GM12878 (cell line): ENCODE data around the gene NDUFV2. TPM values are rescaled to one million over a fixed set of nuclear protein-coding genes. Genes with fewer than 3 reads are reported as not detected.

Source experiments
- ATAC-seq: fragments of 200-7000 bp; cut with Tn5 transposase; 3 replicates; pipeline ENCODE4 v1.9.1; 2020; ENCODE audit warnings: mild to moderate bottlenecking, moderate library complexity
- BruUV-seq: library from RNA; stranded (reverse); fragments of 400-500 nt; replicated peaks from 2 replicates; lab custom pipeline; 2021; lab: Mats Ljungman, UMichigan
- CTCF ChIA-PET: fragments of 300-600 bp; sonication (Branson Sonifier 250); formaldehyde crosslinking; extraction: SDS; loops from one replicate; lab custom pipeline; 2021; ENCODE audit warnings: inconsistent platforms; lab: Yijun Ruan, JAX
- POLR2A ChIA-PET: fragments of 350-600 bp; formaldehyde crosslinking; extraction: SDS; loops from one replicate; lab custom pipeline; 2021; ENCODE audit warnings: inconsistent platforms; lab: Charles Lee
- RAD21 ChIA-PET: fragments of 300-600 bp; sonication (Branson Sonifier 250); formaldehyde crosslinking; loops from one replicate; lab custom pipeline; 2023; ENCODE audit warnings: antibody characterized with exemption; ENCODE audit not compliant: unreplicated experiment; lab: Charles Lee
- SMC1A ChIA-PET: fragments of 300-600 bp; sonication (Branson Sonifier 250); formaldehyde crosslinking; loops from one replicate; lab custom pipeline; 2023; ENCODE audit not compliant: unreplicated experiment, uncharacterized antibody; lab: Charles Lee
- DNase-seq: peaks from one replicate; pipeline ENCODE4 v3.0.0-alpha.2; 2011; ENCODE audit warnings: low read depth, low spot score
- FAIRE-seq: peaks from 3 replicates; lab custom pipeline; 2011; peaks lifted over from hg19 to GRCh38; lab: Jason Lieb, UNC
- H2AFZ ChIP-seq: 2 replicates; pipeline ENCODE4 v1.6.0; 2011; ENCODE audit warnings: low read depth, low read length, control low read depth; ENCODE audit not compliant: control insufficient read depth
- H3K27ac ChIP-seq: 2 replicates; pipeline ENCODE4 v1.5.1; 2011; ENCODE audit warnings: control low read depth; ENCODE audit not compliant: control insufficient read depth, insufficient read depth
- H3K27me3 ChIP-seq, 2 experiments: replicated peaks in 1 of 2; 2 replicates each; pipeline versions ENCODE4 v1.6.0 to v1.6.1; 2011; ENCODE audit warnings: low read length in 1 of 2; ENCODE audit not compliant: control insufficient read depth in 2 of 2, insufficient read depth in 2 of 2
- H3K36me3 ChIP-seq, 2 experiments: 2 replicates each; pipeline ENCODE4 v1.5.1; 2011; ENCODE audit warnings: low read length in 1 of 2; ENCODE audit not compliant: control insufficient read depth in 2 of 2, insufficient read depth in 2 of 2
- H3K4me1 ChIP-seq: 2 replicates; pipeline ENCODE4 v1.6.1; 2011; ENCODE audit warnings: mild to moderate bottlenecking, low read length, moderate library complexity, mixed read lengths; ENCODE audit not compliant: control insufficient read depth, insufficient read depth
- H3K4me2 ChIP-seq: 2 replicates; pipeline ENCODE4 v1.6.0; 2011; ENCODE audit warnings: control low read depth; ENCODE audit not compliant: control insufficient read depth, insufficient read depth
- H3K4me3 ChIP-seq: fragments of 200-600 bp; sonication (generic); 2 replicates; pipeline ENCODE4 v1.5.1; 2016
- H3K79me2 ChIP-seq: 2 replicates; pipeline ENCODE4 v1.6.0; 2011; ENCODE audit warnings: low read length; ENCODE audit not compliant: control insufficient read depth, insufficient read depth
- H3K9ac ChIP-seq: 2 replicates; pipeline ENCODE4 v1.8.0; 2011; ENCODE audit warnings: low read length, control low read depth, mixed read lengths; ENCODE audit not compliant: control insufficient read depth, insufficient read depth
- H3K9me3 ChIP-seq: replicated peaks from 3 replicates; pipeline ENCODE4 v1.5.1; 2011; ENCODE audit warnings: mild to moderate bottlenecking, low read length; ENCODE audit not compliant: control insufficient read depth, insufficient read depth
- H4K20me1 ChIP-seq: 2 replicates; pipeline ENCODE4 v1.6.0; 2011; ENCODE audit not compliant: control insufficient read depth, insufficient read depth
- CHD2 ChIP-seq: IDR thresholded peaks from 2 replicates; pipeline ENCODE4 v1.6.1; 2011; ENCODE audit warnings: low read depth, low read length, improper control_type of control experiment, borderline replicate concordance
- EP300 ChIP-seq, 2 experiments: fragments of 150-350 bp in 1 of 2; IDR thresholded peaks; 2 replicates each; pipeline ENCODE4 v1.6.1; 2011 to 2012; ENCODE audit warnings: low read depth in 2 of 2, low read length in 2 of 2, borderline replicate concordance in 1 of 2, improper control_type of control experiment in 1 of 2, inconsistent platforms in 1 of 2; ENCODE audit not compliant: control insufficient read depth in 1 of 2
- ETV6 ChIP-seq, 2 experiments: fragments of 450-650 bp in 1 of 2; IDR thresholded peaks in 1 of 2; conservative IDR thresholded peaks in 1 of 2; 2 replicates each; pipeline ENCODE4 v1.6.1; 2014; ENCODE audit warnings: antibody characterized with exemption in 1 of 2, borderline replicate concordance in 1 of 2, low read depth in 1 of 2, mild to moderate bottlenecking in 1 of 2, moderate library complexity in 1 of 2
- HDGF ChIP-seq: fragments of 450-650 bp; IDR thresholded peaks from 2 replicates; pipeline ENCODE4 v1.6.1; 2016; ENCODE audit warnings: antibody characterized with exemption
- HSF1 ChIP-seq: fragments of 150-350 bp; IDR thresholded peaks from 2 replicates; pipeline ENCODE4 v1.6.1; 2014; ENCODE audit warnings: mild to moderate bottlenecking, low read depth, low read length
- JUNB ChIP-seq: IDR thresholded peaks from 2 replicates; pipeline ENCODE4 v1.6.1; 2016; ENCODE audit warnings: antibody characterized with exemption, mild to moderate bottlenecking
- NFYA ChIP-seq: IDR thresholded peaks from 2 replicates; pipeline ENCODE4 v1.6.1; 2011; ENCODE audit warnings: low read depth, mild to moderate bottlenecking, low read length, improper control_type of control experiment, borderline replicate concordance
- NFYB ChIP-seq: IDR thresholded peaks from 2 replicates; pipeline ENCODE4 v1.6.1; 2011; ENCODE audit warnings: low read depth, mild to moderate bottlenecking, low read length, improper control_type of control experiment, moderate library complexity; ENCODE audit not compliant: insufficient read depth
- RUNX3 ChIP-seq: IDR thresholded peaks from 2 replicates; pipeline ENCODE4 v1.6.1; 2012; ENCODE audit warnings: low read length, inconsistent platforms
- SIN3A ChIP-seq: IDR thresholded peaks from 2 replicates; pipeline ENCODE4 v1.6.1; 2012; ENCODE audit warnings: low read depth, low read length, improper control_type of control experiment
- TCF12 ChIP-seq: IDR thresholded peaks from 2 replicates; pipeline ENCODE4 v1.6.1; 2011; ENCODE audit warnings: low read depth, mild to moderate bottlenecking, low read length
- WGBS: methylation state at CpG from one replicate; pipeline ENCODE4 v1.1.6; 2016; ENCODE audit warnings: low lambda C conversion rate; ENCODE audit not compliant: insufficient replicate concordance, insufficient coverage; ENCODE audit errors: missing lambda C conversion rate; 5-methylcytosine and 5-hydroxymethylcytosine counted together
- in situ Hi-C: fragments of 300-500 bp; cut with MboI; formaldehyde crosslinking; loops from 9 replicates; pipeline ENCODE4 v1.14.3; 2018; ENCODE audit warnings: mixed read lengths
- intact Hi-C: fragments of 100-400 bp; cut with micrococcal nuclease; formaldehyde crosslinking; loops from one replicate; pipeline ENCODE4 v1.14.2; 2022; ENCODE audit not compliant: unreplicated experiment
- polyA plus RNA-seq, 11 experiments: library from polyadenylated mRNA; depleted of rRNA in 4 of 11; unstranded in 6 of 11; stranded (reverse) in 5 of 11; fragments of >200 nt; fragmentation: Nextera tagmentation in 4 of 11; fragmentation: Illumina TruSeq in 1 of 11; extraction: Ambion mirVana in 4 of 11; extraction: Trizol in 1 of 11; gene quantifications; 1 replicate in 1 of 11; 2 replicates in 10 of 11; pipeline versions ENCODE4 v1.2.1 to v1.2.3, GENCODE V29; 2011 to 2016; ENCODE audit warnings: inconsistent platforms in 2 of 11, missing spikeins in 2 of 11, low read depth in 1 of 11
- total RNA-seq, 4 experiments: library from RNA; depleted of rRNA in 3 of 4; stranded (reverse); fragments of >200 nt in 3 of 4; fragmentation: Illumina TruSeq in 1 of 4; extraction: Trizol in 1 of 4; gene quantifications; 2 replicates each; pipeline versions ENCODE4 v1.2.1 to v1.2.3, GENCODE V29; 2013 to 2021

NDUFV2 gene
- total and polyA plus RNA-seq, 10 of the 15 experiments (the other 5 are each of a cell fraction or from before 2014, with no cell fraction given), result 236 to 590 (median 321) TPM

GRCh38 chr18:9070212-9070611 is 32.3 kb upstream of the NDUFV2 start:
- peaks cover 54% of the 10 kb centered on the region for H3K4me1 ChIP-seq
- ChIA-PET POLR2A (interaction anchor here (0.7 to 2.9 kb wide), 4 partner anchors 13 to 69 kb away, joined by 3 to 10 read pairs (median 5); no protein-coding TSS in a partner anchor), RAD21 (interaction anchor here (0.6 to 2.2 kb wide), 5 partner anchors 13 to 79 kb away, joined by 3 to 11 read pairs (median 5); no protein-coding TSS in a partner anchor), SMC1A (interaction anchor here (0.7 to 2.1 kb wide), 7 partner anchors 12 to 109 kb away, joined by 3 to 7 read pairs (median 4); no protein-coding TSS in a partner anchor), CTCF (interaction anchor here (1.0 to 6.4 kb wide), 4 partner anchors 12 to 78 kb away, joined by 3 to 79 read pairs (median 10); partner anchors contain the start of gene ANKRD12)
- H3K27ac ChIP-seq, result peak overlapping the region; percentile 96
- no peak overlapping the region for H3K4me3 ChIP-seq
- peak overlapping the region; percentile 44; the same call in 1 of the 2 replicates for H3K4me2 ChIP-seq
- intact Hi-C loops, result loop anchor here (5.0 kb wide), 1 partner anchor 47 kb away; no protein-coding TSS in a partner anchor
- no peaks in the 10 kb centered on the region for H3K9me3 ChIP-seq
- FAIRE-seq, result no peak
- H4K20me1 ChIP-seq, result no peaks in the 10 kb centered on the region
- WGBS, result 48% methylated on average over 5 of the region's 5 CpGs
- BruUV-seq, result no TSS peak
- DNase-seq, result no peak
- TF ChIP-seq JUNB (no peak), SIN3A (no peak), EP300 (IDR thresholded peaks at IDR 0.05; ENCODE audit: borderline replicate concordance in 1 of 2, control insufficient read depth in 1 of 2, low read depth in 2 of 2, low read length in 2 of 2) (no peak), ETV6 (conservative IDR thresholded peaks at IDR 0.05 in 1 of 2, IDR thresholded peaks at IDR 0.05 in 1 of 2; ENCODE audit: borderline replicate concordance in 1 of 2, low read depth in 1 of 2) (no peak), RUNX3 (no peak), NFYB (no peak), TCF12 (no peak), NFYA (no peak), HDGF (no peak), CHD2 (no peak), HSF1 (no peak)
- no peak overlapping the region; the same call in 1 of the 2 replicates for H3K9ac ChIP-seq
- H3K27me3 ChIP-seq, result no peaks in the 10 kb centered on the region
- in situ Hi-C loops, result loop anchor here (5.0 kb wide), 1 partner anchor 67 kb away; the partner anchor contains the start of gene ANKRD12
- no peak overlapping the region for H2AFZ ChIP-seq
- ATAC-seq, result no peak
- H3K79me2 ChIP-seq, result no peaks in the 10 kb centered on the region
- no peaks in the 10 kb centered on the region for H3K36me3 ChIP-seq
